Measurements from ENCODE around the gene ATOH1. TPM values are rescaled to one million over a fixed set of nuclear protein-coding genes. Genes with fewer than 3 reads are reported as not detected.

Gene ATOH1
- total RNA-seq, 3 donors from 2014 or later = not detected

GRCh38 chr4:93788712-93789111, 39.8 kb upstream of the ATOH1 start:
- intact Hi-C loops (cut with DNase I; ENCODE audit: low total_unique reads) = no loop called here
- TF ChIP-seq POLR2AphosphoS5 (IDR thresholded peaks at IDR 0.05) (no peak), POLR2A (IDR thresholded peaks at IDR 0.05) (no peak)
- TF ChIP-seq, protein P1, sequence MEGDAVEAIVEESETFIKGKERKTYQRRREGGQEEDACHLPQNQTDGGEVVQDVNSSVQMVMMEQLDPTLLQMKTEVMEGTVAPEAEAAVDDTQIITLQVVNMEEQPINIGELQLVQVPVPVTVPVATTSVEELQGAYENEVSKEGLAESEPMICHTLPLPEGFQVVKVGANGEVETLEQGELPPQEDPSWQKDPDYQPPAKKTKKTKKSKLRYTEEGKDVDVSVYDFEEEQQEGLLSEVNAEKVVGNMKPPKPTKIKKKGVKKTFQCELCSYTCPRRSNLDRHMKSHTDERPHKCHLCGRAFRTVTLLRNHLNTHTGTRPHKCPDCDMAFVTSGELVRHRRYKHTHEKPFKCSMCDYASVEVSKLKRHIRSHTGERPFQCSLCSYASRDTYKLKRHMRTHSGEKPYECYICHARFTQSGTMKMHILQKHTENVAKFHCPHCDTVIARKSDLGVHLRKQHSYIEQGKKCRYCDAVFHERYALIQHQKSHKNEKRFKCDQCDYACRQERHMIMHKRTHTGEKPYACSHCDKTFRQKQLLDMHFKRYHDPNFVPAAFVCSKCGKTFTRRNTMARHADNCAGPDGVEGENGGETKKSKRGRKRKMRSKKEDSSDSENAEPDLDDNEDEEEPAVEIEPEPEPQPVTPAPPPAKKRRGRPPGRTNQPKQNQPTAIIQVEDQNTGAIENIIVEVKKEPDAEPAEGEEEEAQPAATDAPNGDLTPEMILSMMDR (IDR thresholded peaks at IDR 0.05) = no peak

GRCh38 chr4:93791570-93792195, 36.9 kb upstream of the ATOH1 start:
- no peak for DNase-seq (ENCODE audit: low spot score in 2 of 2)
- TF ChIP-seq, protein P1 (IDR thresholded peaks at IDR 0.05) = peak in 2 of 3 donors; percentile 55 to 71
- TF ChIP-seq POLR2AphosphoS5 (IDR thresholded peaks at IDR 0.05) = no peak
- Histone ChIP-seq H3K4me3 (no peak overlapping the region), H3K27ac (no peak overlapping the region), H3K27me3 (no peaks in the 10 kb centered on the region), H3K9me3 (no peaks in the 10 kb centered on the region), H3K36me3 (no peaks in the 10 kb centered on the region), H3K4me1 (no peaks in the 10 kb centered on the region)
- intact Hi-C loops (cut with DNase I; ENCODE audit: low total_unique reads) = no loop called here

More at GRCh38 chr4:93788712-93789111, 39.8 kb upstream of the ATOH1 start:
- Histone ChIP-seq H3K4me3 (no peak overlapping the region), H3K36me3 (no peaks in the 10 kb centered on the region), H3K9me3 (no peaks in the 10 kb centered on the region), H3K27ac (no peak overlapping the region), H3K4me1 (no peaks in the 10 kb centered on the region), H3K27me3 (no peaks in the 10 kb centered on the region)
- DNase-seq (ENCODE audit: low spot score in 2 of 2) = no peak

DNA sequence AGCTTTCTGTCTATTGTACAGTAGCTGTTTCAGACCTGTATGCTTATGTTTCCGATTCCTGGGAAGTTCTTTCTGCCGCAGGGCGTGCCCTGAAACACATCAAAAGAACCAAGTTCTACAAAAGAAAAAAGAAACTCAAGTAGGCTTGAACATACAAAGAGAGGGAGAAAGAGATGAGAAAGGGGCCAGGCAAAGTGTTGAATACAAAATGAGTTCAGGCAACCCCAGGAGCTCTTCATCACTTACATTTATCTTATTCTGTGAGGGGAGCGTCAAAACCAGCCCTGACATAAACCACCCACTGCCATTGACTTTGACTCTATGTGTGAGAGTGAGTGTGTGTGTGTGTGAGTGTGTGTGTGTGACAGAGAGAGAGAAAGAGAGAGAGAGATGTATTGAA, 26.5 kb upstream of the ATOH1 start:
- Histone ChIP-seq H3K36me3 (no peaks in the 10 kb centered on the region), H3K4me3 (no peak overlapping the region), H3K27ac (no peak overlapping the region), H3K4me1 (no peaks in the 10 kb centered on the region), H3K27me3 (no peaks in the 10 kb centered on the region), H3K9me3 (no peaks in the 10 kb centered on the region)
- DNase-seq (ENCODE audit: low spot score in 2 of 2) = no peak
- intact Hi-C loops (cut with DNase I; ENCODE audit: low total_unique reads) = no loop called here
- TF ChIP-seq POLR2A (IDR thresholded peaks at IDR 0.05) (no peak), POLR2AphosphoS5 (IDR thresholded peaks at IDR 0.05) (no peak)
- TF ChIP-seq, protein P1 (IDR thresholded peaks at IDR 0.05) = no peak

- no peak overlapping the region for H3K4me3 ChIP-seq
- intact Hi-C loops (cut with DNase I; ENCODE audit: low total_unique reads) = no loop called here
- H3K9me3 ChIP-seq = no peaks in the 10 kb centered on the region
- no peaks in the 10 kb centered on the region for H3K4me1 ChIP-seq
- H3K36me3 ChIP-seq = no peaks in the 10 kb centered on the region
- H3K27me3 ChIP-seq = no peaks in the 10 kb centered on the region
- TF ChIP-seq, protein P1 (IDR thresholded peaks at IDR 0.05) = no peak
- TF ChIP-seq POLR2A (IDR thresholded peaks at IDR 0.05) (no peak), POLR2AphosphoS5 (IDR thresholded peaks at IDR 0.05) (no peak)
- no peak overlapping the region for H3K27ac ChIP-seq
- no peak for DNase-seq (ENCODE audit: low spot score in 2 of 2)
Observed at GRCh38 chr4:93809773-93810172, 18.8 kb upstream of the ATOH1 start.

GRCh38 chr4:93810340-93810992, 18.1 kb upstream of the ATOH1 start:
- H3K9me3 ChIP-seq = no peaks in the 10 kb centered on the region
- no peak for DNase-seq (ENCODE audit: low spot score in 2 of 2)
- TF ChIP-seq POLR2A (IDR thresholded peaks at IDR 0.05) = no peak
- no peak for TF ChIP-seq POLR2AphosphoS5 (IDR thresholded peaks at IDR 0.05)
- TF ChIP-seq, protein P1 (IDR thresholded peaks at IDR 0.05) = no peak
- no peak overlapping the region for H3K4me3 ChIP-seq
- no peaks in the 10 kb centered on the region for H3K36me3 ChIP-seq
- H3K27ac ChIP-seq = no peak overlapping the region
- H3K4me1 ChIP-seq = no peaks in the 10 kb centered on the region
- intact Hi-C loops (cut with DNase I; ENCODE audit: low total_unique reads) = no loop called here
- H3K27me3 ChIP-seq = no peaks in the 10 kb centered on the region

All from breast epithelium (tissue), 4 donors.